T-helper 1 cell treated with Interleukin-12 subunit alpha and Interleukin-12 subunit beta and Interleukin-4 antibody, amounts not matched to agents 30 ng/mL and 1 ng/mL, for 36 hours (primary cell): ENCODE results near the gene UGT1A10. TPM values are rescaled to one million over a fixed set of nuclear protein-coding genes. Genes with fewer than 3 reads are reported as not detected.
"Not testable (repeated sequence)": the region's sequence is repeated elsewhere in the genome, so short reads cannot be mapped to it uniquely, and the experiment has no call there.

Source experiments
- intact Hi-C: fragments of 100-400 bp; cut with micrococcal nuclease; formaldehyde crosslinking; loops from one replicate; pipeline ENCODE4 v1.15.1; 2024
- total RNA-seq: library from RNA; stranded (reverse); gene quantifications from 2 replicates; pipeline ENCODE4 v1.2.3, GENCODE V29; 2022

The UGT1A10 gene
- total RNA-seq, 1 donor from 2014 or later, result not detected

GRCh38 chr2:233736868-233737653 is 100.8 kb downstream of the UGT1A10 start:
- intact Hi-C loops, result not testable (repeated sequence)

GRCh38 chr2:233740870-233741269 is 104.6 kb downstream of the UGT1A10 start:
- intact Hi-C loops, result no loop called here

- intact Hi-C loops, result no loop called here
Measured at GRCh38 chr2:233743464-233744259, 107.4 kb downstream of the UGT1A10 start.

DNA sequence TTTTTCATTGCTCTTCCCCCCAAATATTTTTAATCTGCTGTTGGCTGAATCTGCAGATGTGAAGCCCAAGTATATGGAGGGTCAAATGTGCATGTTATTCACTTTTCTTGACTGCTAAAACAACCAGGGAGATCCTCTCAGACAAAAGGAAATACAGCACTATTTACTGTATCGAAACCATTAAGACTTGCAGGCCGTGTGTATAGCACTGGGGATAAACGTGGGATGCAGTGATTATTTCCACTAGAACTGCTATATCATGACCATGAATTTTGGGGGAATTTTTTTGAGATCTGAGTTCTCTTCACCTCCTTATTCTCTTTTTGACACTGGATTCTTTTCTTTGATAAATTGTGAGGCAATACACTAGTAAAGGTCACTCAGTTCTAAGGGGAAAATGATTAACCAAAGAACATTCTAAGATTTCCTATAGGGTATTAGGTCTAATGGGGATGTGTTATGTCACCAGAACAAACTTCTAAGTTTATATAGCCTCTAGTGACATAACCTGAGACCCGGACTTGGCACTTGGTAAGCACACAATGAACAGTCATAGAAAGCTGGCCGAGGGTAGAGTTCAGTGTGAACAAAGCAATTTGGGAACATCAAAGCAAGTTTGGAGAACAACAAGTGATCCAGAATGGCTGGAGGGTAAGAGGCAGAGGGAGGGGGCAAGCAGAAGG is 109.0 kb downstream of the UGT1A10 start:
- intact Hi-C loops, result no loop called here

- intact Hi-C loops, result not testable (repeated sequence)
Measured at GRCh38 chr2:233745838-233746237, 109.6 kb downstream of the UGT1A10 start.

DNA sequence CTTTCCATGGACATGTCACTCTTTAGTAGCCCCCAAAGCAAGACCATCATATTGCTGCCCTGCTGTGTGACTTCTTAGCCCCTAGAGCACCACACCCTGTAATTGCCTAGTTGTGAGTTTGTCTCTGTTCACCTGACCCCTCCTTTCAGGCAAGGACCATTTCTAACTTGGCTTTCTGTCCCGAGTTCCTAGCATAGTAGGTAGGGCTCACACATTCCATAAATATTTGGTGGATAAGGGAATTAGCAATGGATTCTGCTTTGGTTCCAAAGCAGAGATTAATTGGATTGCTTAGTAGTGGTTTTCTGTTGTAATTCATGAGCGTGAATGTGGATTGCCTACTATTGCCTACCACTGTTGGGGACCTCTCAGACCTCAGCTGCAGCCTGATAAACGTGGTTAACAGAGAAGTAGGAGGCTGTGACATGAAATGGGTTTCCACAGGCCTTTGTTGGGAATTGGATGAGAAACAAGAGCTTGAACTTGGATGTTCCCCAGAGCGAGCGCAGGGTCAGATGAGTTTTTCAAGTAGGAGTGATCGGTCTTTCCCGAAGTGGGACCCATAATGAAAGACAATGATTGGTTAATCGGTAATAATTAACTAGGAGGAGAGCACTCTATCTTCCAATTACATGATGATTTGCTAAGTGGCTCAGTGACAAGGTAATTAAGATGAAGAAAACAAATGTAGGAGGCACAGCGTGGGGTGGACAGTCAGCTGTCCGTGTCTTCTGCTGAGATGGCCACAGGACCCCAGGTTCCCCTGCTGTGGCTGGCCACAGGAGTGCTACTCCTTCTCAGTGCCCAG is 110.4 kb downstream of the UGT1A10 start:
- intact Hi-C loops, result no loop called here

DNA sequence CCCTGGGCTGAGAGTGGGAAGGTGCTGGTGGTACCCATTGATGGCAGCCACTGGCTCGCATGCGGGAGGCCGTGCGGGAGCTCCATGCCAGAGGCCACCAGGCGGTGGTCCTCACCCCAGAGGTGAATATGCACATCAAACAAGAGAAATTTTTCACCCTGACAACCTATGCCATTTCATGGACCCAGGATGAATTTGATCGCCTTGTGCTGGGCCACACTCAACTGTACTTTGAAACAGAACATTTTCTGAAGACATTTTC is 111.0 kb downstream of the UGT1A10 start:
- intact Hi-C loops, result no loop called here

DNA sequence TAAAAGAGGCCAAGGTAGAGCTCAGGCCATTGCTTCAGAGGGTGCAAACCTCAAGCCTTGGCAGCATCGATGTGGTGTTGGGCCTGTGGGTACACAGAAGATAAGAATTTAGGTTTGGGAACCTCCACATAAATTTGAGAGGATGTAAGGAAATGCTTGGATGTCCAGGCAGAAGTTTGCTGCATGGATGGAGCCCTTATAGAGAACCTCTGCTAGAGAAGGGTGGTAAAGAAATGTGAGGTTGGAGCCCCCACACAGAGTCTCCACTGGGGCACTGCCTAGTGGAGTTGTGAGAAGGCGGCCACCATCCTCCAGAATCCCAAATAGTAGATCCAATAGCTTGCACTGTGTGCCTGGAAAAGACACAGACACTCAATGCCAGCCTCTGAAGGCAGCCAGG is 114.4 kb downstream of the UGT1A10 start:
- intact Hi-C loops, result not testable (repeated sequence)

- intact Hi-C loops, result not testable (repeated sequence)
Measured at GRCh38 chr2:233751212-233752009, 115.2 kb downstream of the UGT1A10 start.

GRCh38 chr2:233754872-233755611 is 118.8 kb downstream of the UGT1A10 start:
- intact Hi-C loops, result no loop called here

DNA sequence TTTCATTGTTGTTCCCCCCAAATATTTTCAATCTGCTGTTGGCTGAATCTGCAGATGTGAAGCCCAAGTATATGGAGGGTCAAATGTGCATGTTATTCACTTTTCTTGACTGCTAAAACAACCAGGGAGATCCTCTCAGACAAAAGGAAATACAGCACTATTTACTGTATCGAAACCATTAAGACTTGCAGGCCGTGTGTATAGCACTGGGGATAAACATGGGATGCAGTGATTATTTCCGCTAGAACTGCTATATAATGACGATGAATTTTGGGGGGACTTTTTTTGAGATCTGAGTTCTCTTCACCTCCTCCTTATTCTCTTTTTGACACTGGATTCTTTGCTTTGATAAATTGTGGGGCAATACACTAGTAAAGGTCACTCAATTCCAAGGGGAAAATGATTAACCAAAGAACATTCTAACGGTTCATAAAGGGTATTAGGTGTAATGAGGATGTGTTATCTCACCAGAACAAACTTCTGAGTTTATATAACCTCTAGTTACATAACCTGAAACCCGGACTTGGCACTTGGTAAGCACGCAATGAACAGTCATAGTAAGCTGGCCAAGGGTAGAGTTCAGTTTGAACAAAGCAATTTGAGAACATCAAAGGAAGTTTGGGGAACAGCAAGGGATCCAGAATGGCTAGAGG is 120.3 kb downstream of the UGT1A10 start:
- intact Hi-C loops, result no loop called here

- intact Hi-C loops, result no loop called here
Measured at GRCh38 chr2:233758141-233758540, 121.9 kb downstream of the UGT1A10 start.

DNA sequence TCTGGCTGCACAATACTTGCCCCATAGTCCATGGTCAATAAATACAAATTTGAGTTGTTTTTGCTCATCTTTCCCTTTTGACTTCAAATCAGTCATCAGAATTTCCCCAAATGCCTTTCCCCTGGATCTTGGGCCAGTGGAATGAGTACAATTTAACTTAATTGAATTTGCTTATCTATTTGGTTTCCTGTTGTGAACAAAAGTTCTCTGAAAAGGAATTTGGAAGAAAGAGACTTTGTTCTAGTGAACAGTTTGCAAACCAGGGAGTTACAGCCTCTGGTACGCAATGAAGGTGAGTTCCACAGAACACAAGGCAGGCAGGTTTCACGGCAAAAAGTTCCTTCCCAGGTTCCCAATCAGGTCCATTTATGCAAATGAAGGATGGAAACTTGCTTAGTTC is 122.6 kb downstream of the UGT1A10 start:
- intact Hi-C loops, result no loop called here

GRCh38 chr2:233760043-233760442 is 123.8 kb downstream of the UGT1A10 start, which contains the start of gene UGT1A1:
Gene UGT1A1 (plus strand): TSS chr2:233760270. CDS start chr2:233760288, 18 bp downstream.
- intact Hi-C loops, result no loop called here

- intact Hi-C loops, result no loop called here
Measured at GRCh38 chr2:233761040-233761769, 125.0 kb downstream of the UGT1A10 start.

- intact Hi-C loops, result no loop called here
Measured at GRCh38 chr2:233764264-233764663, 128.0 kb downstream of the UGT1A10 start.

DNA sequence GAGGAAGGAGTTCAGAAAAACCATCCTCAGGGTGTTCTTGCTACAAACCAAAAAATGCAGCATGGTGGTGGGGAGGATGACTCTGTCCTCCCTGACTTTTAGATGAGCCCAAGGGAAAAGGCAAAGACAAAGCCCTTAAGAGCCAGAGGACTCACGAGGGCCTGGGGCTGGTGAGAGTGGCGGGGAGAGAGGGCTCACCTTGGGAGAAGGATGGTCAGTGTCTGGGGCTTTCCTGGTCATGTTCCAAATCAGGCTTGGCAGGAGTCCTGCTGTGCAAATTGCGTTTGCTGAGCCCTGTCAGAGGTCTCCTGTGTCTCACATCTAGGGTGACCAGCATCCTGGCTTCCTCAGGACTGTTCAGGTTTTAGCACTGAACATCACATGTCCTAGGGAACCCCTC is 128.5 kb downstream of the UGT1A10 start:
- intact Hi-C loops, result no loop called here

GRCh38 chr2:233766416-233766815 is 130.2 kb downstream of the UGT1A10 start:
- intact Hi-C loops, result no loop called here

GRCh38 chr2:233768076-233768475 is 131.8 kb downstream of the UGT1A10 start:
- intact Hi-C loops, result no loop called here
